Activated T-cell treated with anti-CD3 and anti-CD28 coated beads, Interleukin-2, amount 50 U/mL, for 72 hours (primary cell): ENCODE measurements around the gene CDR2L. TPM values are rescaled to one million over a fixed set of nuclear protein-coding genes. Genes with fewer than 3 reads are reported as not detected.
"Not testable (repeated sequence)": the region's sequence is repeated elsewhere in the genome, so short reads cannot be mapped to it uniquely, and the experiment has no call there.

ENCODE experiments used
- ATAC-seq, 2 donors: fragments of 150-1000 bp; cut with Tn5 transposase; replicated peaks in 1 of 2; 2 replicates each; pipeline ENCODE4 v1.10.0; 2021; ENCODE audit warnings: moderate library complexity in 2 of 2, mild to moderate bottlenecking in 1 of 2
- DNase-seq, 2 donors: peaks; one replicate each; pipeline ENCODE4 v3.0.0; 2021 to 2022; ENCODE audit warnings: mixed read lengths in 1 of 2
- H3K27ac Mint-ChIP-seq: one replicate; pipeline ENCODE4 v1.8.0; 2022; ENCODE audit warnings: mild to moderate bottlenecking, moderate library complexity, mixed read lengths
- H3K27me3 Mint-ChIP-seq: one replicate; pipeline ENCODE4 v1.8.0; 2022; ENCODE audit warnings: low read depth, mixed read lengths
- H3K36me3 Mint-ChIP-seq, 2 donors: one replicate each; pipeline ENCODE4 v1.8.0; 2022; ENCODE audit warnings: mixed read lengths in 2 of 2, mild to moderate bottlenecking in 1 of 2; ENCODE audit not compliant: insufficient read depth in 2 of 2
- H3K4me1 Mint-ChIP-seq: one replicate; pipeline ENCODE4 v1.8.0; 2022; ENCODE audit warnings: low read depth, mixed read lengths
- H3K4me3 Mint-ChIP-seq, 2 donors: one replicate each; pipeline ENCODE4 v1.8.0; 2022; ENCODE audit warnings: mild to moderate bottlenecking in 2 of 2, mixed read lengths in 2 of 2, moderate library complexity in 2 of 2
- H3K9me3 Mint-ChIP-seq, 2 donors: one replicate each; pipeline ENCODE4 v1.8.0; 2022; ENCODE audit warnings: mixed read lengths in 2 of 2
- total RNA-seq, 2 donors: library from RNA; stranded (reverse); gene quantifications; one replicate each; pipeline ENCODE4 v1.2.3, GENCODE V29; 2022

Gene CDR2L
- total RNA-seq, 2 donors from 2014 or later = 0.56 to 0.72 TPM

- DNase-seq = peak; percentile 88 to 95
- Mint-ChIP-seq H3K27ac (peak overlapping the region; percentile 98), H3K27me3 (no peaks in the 10 kb centered on the region)
These were observed 46.2 kb downstream of the CDR2L start for GRCh38 chr17:75033346-75034235.

GRCh38 chr17:75034236-75034908, 46.9 kb downstream of the CDR2L start:
- Mint-ChIP-seq H3K4me3 (peak overlapping the region; percentile 90 to 92), H3K9me3 (peaks cover 0 to 2% of the 10 kb centered on the region in 2 donors), H3K27ac (peak overlapping the region; percentile 98), H3K4me1 (peaks cover 49% of the 10 kb centered on the region), H3K36me3 (peaks cover 0 to 3% of the 10 kb centered on the region in 2 donors), H3K27me3 (no peaks in the 10 kb centered on the region)
- peak; percentile 92 to 93 for DNase-seq
- ATAC-seq = peak; percentile 66 to 73

More at GRCh38 chr17:75033346-75034235, 46.2 kb downstream of the CDR2L start:
- Mint-ChIP-seq H3K4me3 (peak overlapping the region; percentile 90 to 92), H3K9me3 (peaks cover 0 to 2% of the 10 kb centered on the region in 2 donors), H3K4me1 (peaks cover 49% of the 10 kb centered on the region), H3K36me3 (peaks cover 0 to 3% of the 10 kb centered on the region in 2 donors)
- peak; percentile 39 to 44 for ATAC-seq

GRCh38 chr17:75036643-75037268, 49.3 kb downstream of the CDR2L start:
- Mint-ChIP-seq H3K27ac (peak overlapping the region; percentile 84), H3K4me3 (peak overlapping the region; percentile 82 to 89), H3K27me3 (no peaks in the 10 kb centered on the region), H3K4me1 (peaks cover 49% of the 10 kb centered on the region), H3K9me3 (no peaks in the 10 kb centered on the region), H3K36me3 (peaks cover 5 to 12% of the 10 kb centered on the region in 2 donors)
- ATAC-seq (peak; percentile 47 to 70), DNase-seq (peak; percentile 76 to 77)

- H3K27ac Mint-ChIP-seq = no peak overlapping the region
- no peak for ATAC-seq
- no peaks in the 10 kb centered on the region for H3K27me3 Mint-ChIP-seq
- H3K4me1 Mint-ChIP-seq = peaks cover 31% of the 10 kb centered on the region
- H3K36me3 Mint-ChIP-seq = peaks cover 5 to 12% of the 10 kb centered on the region in 2 donors
- H3K4me3 Mint-ChIP-seq = no peak overlapping the region
- H3K9me3 Mint-ChIP-seq = no peaks in the 10 kb centered on the region
- no peak for DNase-seq
These were observed 51.8 kb downstream of the CDR2L start for GRCh38 chr17:75039238-75039637.

GRCh38 chr17:75041656-75042280, 54.3 kb downstream of the CDR2L start:
- Mint-ChIP-seq H3K27me3 (no peaks in the 10 kb centered on the region), H3K27ac (no peak overlapping the region), H3K4me3 (no peak overlapping the region), H3K9me3 (no peaks in the 10 kb centered on the region), H3K36me3 (peaks cover 2 to 12% of the 10 kb centered on the region in 2 donors), H3K4me1 (peaks cover 34% of the 10 kb centered on the region)
- DNase-seq (no peak), ATAC-seq (no peak)

DNA sequence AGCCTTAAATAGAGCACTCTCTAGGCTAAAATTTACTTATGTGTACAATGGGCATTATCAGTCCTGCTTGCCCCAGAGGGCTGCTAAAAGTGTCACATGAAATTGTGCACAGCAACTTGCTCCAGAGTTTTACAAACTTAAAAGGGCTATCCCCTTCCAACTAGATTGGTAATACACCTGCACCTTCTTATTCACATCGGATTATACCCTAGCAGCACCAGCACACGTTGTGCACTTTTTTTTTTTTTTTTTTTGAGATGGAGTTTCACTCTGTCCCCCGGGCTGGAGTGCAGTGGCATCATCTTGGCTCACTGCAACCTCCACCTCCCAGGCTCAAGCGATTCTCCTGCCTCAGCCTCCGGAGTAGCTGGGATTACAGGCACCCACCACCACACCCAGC, 56.4 kb downstream of the CDR2L start:
- not testable (repeated sequence) for H3K9me3 Mint-ChIP-seq, H3K4me3 Mint-ChIP-seq, ATAC-seq, DNase-seq, H3K27me3 Mint-ChIP-seq
- Mint-ChIP-seq H3K27ac (peak overlapping the region; percentile 31), H3K36me3 (peaks cover 6 to 14% of the 10 kb centered on the region in 2 donors), H3K4me1 (peaks cover 37% of the 10 kb centered on the region)

GRCh38 chr17:75044716-75045115, 57.3 kb downstream of the CDR2L start:
- peak overlapping the region; percentile 56 to 80 for H3K4me3 Mint-ChIP-seq
- no peak for ATAC-seq

GRCh38 chr17:75045946-75046406, 58.5 kb downstream of the CDR2L start:
- Mint-ChIP-seq H3K4me1 (peaks cover 48% of the 10 kb centered on the region), H3K27ac (peak overlapping the region; percentile 95), H3K4me3 (peak overlapping the region; percentile 99)
- H3K9me3 Mint-ChIP-seq, H3K27me3 Mint-ChIP-seq, ATAC-seq, H3K36me3 Mint-ChIP-seq, DNase-seq: not testable (repeated sequence)

More at GRCh38 chr17:75044716-75045115, 57.3 kb downstream of the CDR2L start:
- DNase-seq = no peak
- H3K27ac Mint-ChIP-seq = peak overlapping the region; percentile 79
- peaks cover 46% of the 10 kb centered on the region for H3K4me1 Mint-ChIP-seq
- H3K36me3 Mint-ChIP-seq = peaks cover 6 to 14% of the 10 kb centered on the region in 2 donors
- no peaks in the 10 kb centered on the region for H3K27me3 Mint-ChIP-seq
- H3K9me3 Mint-ChIP-seq = no peaks in the 10 kb centered on the region

GRCh38 chr17:75046407-75047289, 59.2 kb downstream of the CDR2L start, which contains the start of the genes ATP5PD and KCTD2:
Gene ATP5PD (minus strand): TSS chr17:75046969. CDS start chr17:75042650, 4,319 bp downstream.
Gene KCTD2 (plus strand): TSS chr17:75047225. CDS start chr17:75047251, 26 bp downstream.
- Mint-ChIP-seq H3K4me1 (peaks cover 48% of the 10 kb centered on the region), H3K36me3 (peaks cover 2 to 4% of the 10 kb centered on the region in 2 donors), H3K9me3 (no peaks in the 10 kb centered on the region), H3K27me3 (no peaks in the 10 kb centered on the region), H3K27ac (peak within 1 kb of the TSS; percentile 95), H3K4me3 (peak within 1 kb of the TSS; percentile 99)
- peak; percentile 96 to 97 for DNase-seq
- peak; percentile 95 to 96 for ATAC-seq

GRCh38 chr17:75047398-75048098, 60.1 kb downstream of the CDR2L start:
- DNase-seq (peak; percentile 42 to 45), ATAC-seq (peak; percentile 2 to 8)
- peaks cover 2 to 4% of the 10 kb centered on the region in 2 donors for H3K36me3 Mint-ChIP-seq
- H3K27me3 Mint-ChIP-seq = no peaks in the 10 kb centered on the region
- peak overlapping the region; percentile 95 for H3K27ac Mint-ChIP-seq
- H3K9me3 Mint-ChIP-seq = no peaks in the 10 kb centered on the region
- H3K4me3 Mint-ChIP-seq = peak overlapping the region; percentile 95 to 99
- H3K4me1 Mint-ChIP-seq = peaks cover 47% of the 10 kb centered on the region

- Mint-ChIP-seq H3K9me3 (no peaks in the 10 kb centered on the region), H3K27ac (peak overlapping the region; percentile 95), H3K36me3 (peaks cover 7 to 8% of the 10 kb centered on the region in 2 donors), H3K27me3 (no peaks in the 10 kb centered on the region), H3K4me1 (peaks cover 43% of the 10 kb centered on the region), H3K4me3 (peak overlapping the region; percentile 95 to 99)
- DNase-seq (no peak), ATAC-seq (no peak)
These were observed 60.9 kb downstream of the CDR2L start for GRCh38 chr17:75048249-75048878.
